ENCODE data around the gene ACOT8. TPM values are rescaled to one million over a fixed set of nuclear protein-coding genes. Genes with fewer than 3 reads are reported as not detected.

The ACOT8 gene
- total RNA-seq, 3 donors from 2014 or later (not counting 1 experiment from before 2014, with no cell fraction given): 30.5 to 35.4 (median 31.7) TPM

DNA sequence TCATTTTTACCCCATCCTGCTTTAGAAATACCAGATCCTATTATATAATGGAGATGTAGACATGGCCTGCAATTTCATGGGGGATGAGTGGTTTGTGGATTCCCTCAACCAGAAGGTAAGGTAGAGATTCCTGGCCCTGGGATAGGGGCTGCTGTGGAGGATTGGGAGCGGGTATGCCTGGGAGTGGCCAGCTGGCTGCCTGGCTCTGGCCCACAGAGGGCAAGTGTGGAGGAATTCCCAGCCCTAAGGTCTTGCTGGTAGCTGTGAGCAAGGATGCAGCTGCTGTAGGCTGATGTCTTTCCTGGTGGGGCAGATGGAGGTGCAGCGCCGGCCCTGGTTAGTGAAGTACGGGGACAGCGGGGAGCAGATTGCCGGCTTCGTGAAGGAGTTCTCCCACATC lies 40.5 kb upstream of the ACOT8 start:
- H3K27me3 ChIP-seq (ENCODE audit: control insufficient read depth, insufficient read depth, low read length): no peaks in the 10 kb centered on the region
- WGBS (ENCODE audit: insufficient coverage): 96% methylated on average over 7 of the region's 7 CpGs
- peaks cover 17% of the 10 kb centered on the region for H3K36me3 ChIP-seq (ENCODE audit: control insufficient read depth, insufficient read depth, low read length)
- ATAC-seq (no peak), DNase-seq (no peak)
- no peak overlapping the region for H3K27ac ChIP-seq (ENCODE audit: low read length)
- peaks cover 0 to 1% of the 10 kb centered on the region in 2 donors for H3K4me1 Mint-ChIP-seq
- no peak overlapping the region for H3K4me3 ChIP-seq (ENCODE audit: low read length)
- H3K36me3 Mint-ChIP-seq: no peaks in the 10 kb centered on the region
- H3K4me3 Mint-ChIP-seq: no peak overlapping the region
- H3K9me3 Mint-ChIP-seq: no peaks in the 10 kb centered on the region
- H3K9me3 ChIP-seq (ENCODE audit: control insufficient read depth, insufficient read depth, low read length): no peaks in the 10 kb centered on the region
- intact Hi-C loops (cut with micrococcal nuclease): no loop called here
- no peaks in the 10 kb centered on the region for H3K27me3 Mint-ChIP-seq (ENCODE audit: low read depth in 2 of 2)
- no peak overlapping the region for H3K27ac Mint-ChIP-seq
- H3K4me1 ChIP-seq (ENCODE audit: control insufficient read depth, insufficient read depth, low read length): peaks cover 12% of the 10 kb centered on the region
- TF ChIP-seq, protein P1, sequence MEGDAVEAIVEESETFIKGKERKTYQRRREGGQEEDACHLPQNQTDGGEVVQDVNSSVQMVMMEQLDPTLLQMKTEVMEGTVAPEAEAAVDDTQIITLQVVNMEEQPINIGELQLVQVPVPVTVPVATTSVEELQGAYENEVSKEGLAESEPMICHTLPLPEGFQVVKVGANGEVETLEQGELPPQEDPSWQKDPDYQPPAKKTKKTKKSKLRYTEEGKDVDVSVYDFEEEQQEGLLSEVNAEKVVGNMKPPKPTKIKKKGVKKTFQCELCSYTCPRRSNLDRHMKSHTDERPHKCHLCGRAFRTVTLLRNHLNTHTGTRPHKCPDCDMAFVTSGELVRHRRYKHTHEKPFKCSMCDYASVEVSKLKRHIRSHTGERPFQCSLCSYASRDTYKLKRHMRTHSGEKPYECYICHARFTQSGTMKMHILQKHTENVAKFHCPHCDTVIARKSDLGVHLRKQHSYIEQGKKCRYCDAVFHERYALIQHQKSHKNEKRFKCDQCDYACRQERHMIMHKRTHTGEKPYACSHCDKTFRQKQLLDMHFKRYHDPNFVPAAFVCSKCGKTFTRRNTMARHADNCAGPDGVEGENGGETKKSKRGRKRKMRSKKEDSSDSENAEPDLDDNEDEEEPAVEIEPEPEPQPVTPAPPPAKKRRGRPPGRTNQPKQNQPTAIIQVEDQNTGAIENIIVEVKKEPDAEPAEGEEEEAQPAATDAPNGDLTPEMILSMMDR (IDR thresholded peaks at IDR 0.05): no peak

DNA sequence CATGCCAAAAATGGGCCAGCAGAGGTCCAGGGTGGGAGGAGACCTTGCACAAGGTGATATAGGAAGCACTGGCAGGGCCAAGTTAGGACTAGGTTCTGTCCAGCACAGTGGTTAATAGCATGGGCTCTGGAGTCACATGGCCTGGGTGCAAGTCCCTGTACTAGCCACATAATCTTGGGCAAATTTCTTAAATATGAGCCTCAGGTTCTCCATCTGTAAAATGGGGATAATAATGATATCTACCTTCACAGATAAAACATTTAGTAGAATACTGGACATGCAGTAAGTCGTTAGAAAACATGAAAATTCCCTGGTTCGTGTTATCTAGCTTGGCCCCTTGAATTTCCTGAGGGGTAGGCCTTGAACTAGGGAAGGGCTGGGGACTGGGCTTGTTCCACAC lies 40.1 kb upstream of the ACOT8 start:
- peaks cover 17% of the 10 kb centered on the region for H3K36me3 ChIP-seq (ENCODE audit: control insufficient read depth, insufficient read depth, low read length)

DNA sequence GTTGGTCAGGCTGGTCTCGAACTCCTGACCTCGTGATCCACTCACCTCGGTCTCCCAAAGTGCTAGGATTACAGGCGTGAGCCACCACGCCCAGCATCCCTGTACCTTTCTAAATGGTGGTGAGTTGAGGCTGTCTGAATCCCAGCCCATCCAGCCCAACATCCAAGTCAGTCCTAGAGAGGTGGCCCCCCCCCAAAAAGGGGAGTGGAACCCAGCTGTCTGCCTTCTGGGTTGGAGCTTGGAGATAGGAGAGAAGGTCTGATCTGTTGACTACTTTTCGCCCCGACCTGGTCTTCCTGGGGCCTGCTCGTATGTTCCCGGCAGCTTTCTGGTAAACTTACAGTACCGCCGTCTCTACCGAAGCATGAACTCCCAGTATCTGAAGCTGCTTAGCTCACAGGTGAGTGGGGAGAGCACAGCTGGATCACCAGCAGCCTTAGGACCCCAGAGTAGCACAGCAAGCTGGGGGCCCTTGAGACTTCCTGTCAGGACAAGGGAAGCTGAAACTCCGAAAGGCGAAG lies 39.5 kb upstream of the ACOT8 start:
- no peak overlapping the region for H3K27ac ChIP-seq (ENCODE audit: low read length)
- H3K9me3 ChIP-seq (ENCODE audit: control insufficient read depth, insufficient read depth, low read length): no peaks in the 10 kb centered on the region
- no peaks in the 10 kb centered on the region for H3K27me3 ChIP-seq (ENCODE audit: control insufficient read depth, insufficient read depth, low read length)
- Mint-ChIP-seq H3K27me3 (ENCODE audit: low read depth in 2 of 2) (no peaks in the 10 kb centered on the region), H3K9me3 (no peaks in the 10 kb centered on the region), H3K36me3 (no peaks in the 10 kb centered on the region), H3K4me3 (no peak overlapping the region), H3K27ac (no peak overlapping the region), H3K4me1 (peaks cover 0 to 11% of the 10 kb centered on the region in 2 donors)
- H3K4me1 ChIP-seq (ENCODE audit: control insufficient read depth, insufficient read depth, low read length): peaks cover 22% of the 10 kb centered on the region
- ATAC-seq: no peak
- 96% methylated on average over 14 of the region's 14 CpGs for WGBS (ENCODE audit: insufficient coverage)
- no peak for DNase-seq
- TF ChIP-seq, protein P1 (IDR thresholded peaks at IDR 0.05): no peak
- H3K4me3 ChIP-seq (ENCODE audit: low read length): no peak overlapping the region
- peaks cover 17% of the 10 kb centered on the region for H3K36me3 ChIP-seq (ENCODE audit: control insufficient read depth, insufficient read depth, low read length)
- intact Hi-C loops (cut with micrococcal nuclease): no loop called here

More for the DNA sequence above, 40.1 kb upstream of the ACOT8 start:
- Mint-ChIP-seq H3K27me3 (ENCODE audit: low read depth in 2 of 2) (no peaks in the 10 kb centered on the region), H3K36me3 (no peaks in the 10 kb centered on the region), H3K27ac (no peak overlapping the region), H3K4me1 (peaks cover 0 to 5% of the 10 kb centered on the region in 2 donors), H3K4me3 (no peak overlapping the region), H3K9me3 (no peaks in the 10 kb centered on the region)
- DNase-seq (no peak), ATAC-seq (no peak)
- H3K4me1 ChIP-seq (ENCODE audit: control insufficient read depth, insufficient read depth, low read length): peaks cover 16% of the 10 kb centered on the region
- WGBS (ENCODE audit: insufficient coverage): 100% methylated on average over 2 of the region's 2 CpGs
- intact Hi-C loops (cut with micrococcal nuclease): no loop called here
- no peak overlapping the region for H3K27ac ChIP-seq (ENCODE audit: low read length)
- TF ChIP-seq, protein P1 (IDR thresholded peaks at IDR 0.05): no peak
- no peaks in the 10 kb centered on the region for H3K9me3 ChIP-seq (ENCODE audit: control insufficient read depth, insufficient read depth, low read length)
- no peaks in the 10 kb centered on the region for H3K27me3 ChIP-seq (ENCODE audit: control insufficient read depth, insufficient read depth, low read length)
- H3K4me3 ChIP-seq (ENCODE audit: low read length): no peak overlapping the region

DNA sequence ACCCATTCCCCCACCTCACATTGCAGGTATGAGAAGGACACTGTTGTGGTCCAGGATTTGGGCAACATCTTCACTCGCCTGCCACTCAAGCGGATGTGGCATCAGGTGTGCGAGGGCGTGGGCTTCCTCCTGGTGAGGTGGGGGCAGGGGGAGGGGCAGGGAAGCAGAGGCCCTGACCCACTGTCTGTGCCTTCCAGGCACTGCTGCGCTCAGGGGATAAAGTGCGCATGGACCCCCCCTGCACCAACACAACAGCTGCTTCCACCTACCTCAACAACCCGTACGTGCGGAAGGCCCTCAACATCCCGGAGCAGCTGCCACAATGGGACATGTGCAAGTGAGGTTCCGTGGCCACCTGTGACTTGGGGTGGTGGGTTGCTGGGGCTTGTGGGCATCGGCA lies 37.6 kb upstream of the ACOT8 start:
- Mint-ChIP-seq H3K9me3 (no peaks in the 10 kb centered on the region), H3K36me3 (no peaks in the 10 kb centered on the region), H3K4me1 (peaks cover 5 to 24% of the 10 kb centered on the region in 2 donors), H3K27me3 (ENCODE audit: low read depth in 2 of 2) (no peaks in the 10 kb centered on the region), H3K27ac (no peak overlapping the region), H3K4me3 (no peak overlapping the region)
- TF ChIP-seq, protein P1 (IDR thresholded peaks at IDR 0.05): no peak
- DNase-seq (no peak), ATAC-seq (no peak)
- H3K4me3 ChIP-seq (ENCODE audit: low read length): no peak overlapping the region
- H3K9me3 ChIP-seq (ENCODE audit: control insufficient read depth, insufficient read depth, low read length): no peaks in the 10 kb centered on the region
- 79% methylated on average over 12 of the region's 12 CpGs for WGBS (ENCODE audit: insufficient coverage)
- H3K4me1 ChIP-seq (ENCODE audit: control insufficient read depth, insufficient read depth, low read length): peaks cover 38% of the 10 kb centered on the region
- intact Hi-C loops (cut with micrococcal nuclease): no loop called here
- peaks cover 17% of the 10 kb centered on the region for H3K36me3 ChIP-seq (ENCODE audit: control insufficient read depth, insufficient read depth, low read length)
- H3K27ac ChIP-seq (ENCODE audit: low read length): no peak overlapping the region
- no peaks in the 10 kb centered on the region for H3K27me3 ChIP-seq (ENCODE audit: control insufficient read depth, insufficient read depth, low read length)

All from natural killer cell (primary cell).